RPMI7951 (cell line): ENCODE measurements around the gene INO80E. TPM values are rescaled to one million over a fixed set of nuclear protein-coding genes. Genes with fewer than 3 reads are reported as not detected.

Experiments used
- DNase-seq: peaks from one replicate; pipeline ENCODE4 v3.0.0-alpha.2; 2012; ENCODE audit warnings: low read depth
- total RNA-seq: library from RNA; depleted of rRNA; stranded (reverse); fragments of >200 nt; shearing (Covaris generic); gene quantifications from 2 replicates; pipeline ENCODE4 v1.2.3, GENCODE V29; 2014

Gene INO80E
- total RNA-seq, 1 experiment from 2014 or later: 53.7 TPM

DNA sequence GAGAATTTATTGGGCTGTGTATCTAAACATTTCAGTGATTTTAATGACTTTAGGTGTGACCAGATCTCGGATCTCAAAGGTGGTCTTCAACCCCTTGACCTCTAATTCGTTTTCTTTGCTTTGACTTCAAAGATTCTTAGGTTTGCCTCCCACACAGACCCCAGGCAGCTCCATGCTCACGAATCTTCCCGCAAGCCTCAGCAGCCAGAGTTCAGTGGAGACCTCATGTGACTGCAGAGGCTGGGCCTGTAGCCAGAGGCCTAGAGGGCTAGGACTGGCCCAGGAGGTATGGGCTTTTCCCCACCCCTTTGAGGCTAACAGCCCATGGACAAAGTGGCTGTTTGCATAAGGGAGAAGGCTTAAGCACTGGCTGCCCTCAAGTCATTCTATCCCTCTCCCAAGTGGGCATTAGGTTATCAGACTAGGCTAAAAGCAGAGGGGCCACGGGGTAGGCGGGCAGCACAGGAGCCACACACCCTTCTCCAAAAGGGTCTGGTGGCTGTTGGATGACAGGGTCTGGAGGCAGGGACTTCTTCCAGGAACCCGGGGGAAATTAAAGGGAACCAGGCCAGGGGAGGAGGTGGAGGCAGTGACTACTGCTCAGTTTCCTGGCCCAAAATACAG, 3.6 kb upstream of the INO80E start:
- DNase-seq: peak; percentile 20

DNA sequence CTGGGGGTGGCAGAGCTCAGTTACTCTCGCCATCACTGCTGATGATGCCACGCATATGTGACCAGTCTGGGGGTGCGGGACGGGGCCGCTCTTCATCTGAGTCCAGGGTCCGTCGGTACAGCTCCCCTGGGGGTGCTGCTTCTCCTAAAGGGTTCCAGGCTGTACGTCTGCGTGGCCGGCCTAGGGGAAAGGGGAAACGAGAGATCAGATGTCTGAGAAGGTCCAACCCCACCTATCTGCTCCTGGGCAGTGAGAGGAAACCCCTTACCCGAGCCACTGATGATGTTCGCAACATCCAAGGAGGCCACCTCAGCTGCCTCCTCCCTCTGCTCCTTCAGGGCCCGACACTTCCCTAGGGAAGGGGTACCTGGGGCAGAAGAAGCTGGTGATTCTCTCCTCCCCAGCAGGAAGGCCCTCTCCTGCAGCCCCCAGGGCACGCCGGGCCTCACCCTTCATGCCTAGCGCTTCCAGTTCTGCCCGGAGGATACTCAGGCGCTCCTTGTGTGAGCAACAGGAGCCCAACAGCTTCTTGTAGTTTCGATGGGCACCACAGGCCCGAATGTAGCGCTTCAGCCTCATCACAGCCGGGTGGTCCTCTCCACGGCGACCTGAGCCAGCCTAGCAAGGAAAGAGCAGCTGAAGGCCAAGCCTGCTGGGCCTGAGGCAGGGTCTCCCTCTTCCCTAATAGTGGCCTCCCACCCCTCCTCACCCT, 2.7 kb upstream of the INO80E start:
- DNase-seq: no peak

DNA sequence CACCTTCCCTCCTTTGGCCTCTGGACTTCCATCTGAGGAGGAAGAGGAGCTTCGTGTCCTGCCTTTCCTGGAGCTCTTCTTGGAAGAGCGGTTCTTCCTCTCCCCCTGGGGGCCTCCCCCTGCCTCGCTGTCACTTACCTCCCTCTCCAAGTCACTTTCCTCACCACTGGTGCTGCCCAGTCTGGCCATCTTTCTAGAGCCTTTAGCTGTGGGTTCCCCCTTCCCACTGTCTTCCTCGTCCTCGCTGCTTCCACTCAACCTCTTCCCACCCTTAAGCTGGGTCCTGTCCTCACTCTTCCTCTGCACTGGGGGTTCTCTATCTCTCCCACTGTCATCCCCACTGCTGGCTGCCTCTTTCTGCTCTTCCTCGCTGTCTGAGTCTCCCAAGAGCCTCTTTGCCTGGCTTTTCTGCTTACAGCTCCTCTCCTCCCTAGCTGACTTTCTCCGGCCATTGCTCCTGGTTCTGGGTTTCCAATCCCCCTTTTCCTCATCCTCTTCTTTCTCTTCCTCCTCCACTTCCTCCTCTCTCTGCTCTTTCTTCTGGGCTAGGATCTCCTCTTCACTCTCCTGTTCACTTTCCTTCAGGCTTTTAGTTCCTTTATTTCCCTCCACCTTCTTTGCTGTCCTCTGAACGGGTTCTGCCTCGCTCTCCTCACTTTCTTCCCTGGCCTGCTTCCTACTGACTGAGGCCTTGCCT, 2.0 kb upstream of the INO80E start:
- DNase-seq: no peak

DNA sequence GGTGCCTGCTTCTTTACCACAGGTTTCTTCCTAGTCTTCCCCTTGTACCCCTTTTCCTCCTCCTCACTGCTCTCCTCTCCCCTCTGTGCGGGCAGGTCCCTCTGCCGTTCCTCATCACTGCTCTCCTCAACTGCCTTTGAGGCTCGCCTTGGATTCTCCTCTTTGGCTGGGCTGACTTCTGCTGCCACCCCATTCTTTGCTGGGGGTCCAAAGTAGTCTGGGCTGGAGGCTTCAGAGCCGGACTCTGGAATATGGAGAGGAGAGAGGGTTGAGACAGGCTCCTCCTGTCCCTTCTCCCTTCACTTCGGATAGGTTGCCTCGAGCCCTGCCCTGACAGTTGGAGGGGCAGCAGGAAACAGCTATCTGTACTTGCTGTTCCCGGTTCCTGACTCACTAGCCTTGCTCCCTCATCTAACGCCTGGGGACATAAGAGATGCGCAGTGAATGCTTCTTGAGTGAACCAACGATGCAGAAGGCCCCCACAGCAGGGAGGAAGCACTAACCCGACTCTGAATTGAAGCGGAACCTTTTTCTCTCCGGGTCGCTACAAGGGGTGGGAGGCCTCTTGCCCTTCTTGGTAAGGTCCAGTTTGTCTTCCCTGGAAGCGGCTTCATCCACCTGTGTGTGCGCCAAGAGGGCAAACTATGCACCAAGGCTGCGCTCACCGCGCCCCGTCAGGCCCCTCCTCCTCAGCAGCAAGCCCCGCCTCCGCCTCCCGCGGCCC, 1.3 kb upstream of the INO80E start:
- peak; percentile 93 for DNase-seq

DNA sequence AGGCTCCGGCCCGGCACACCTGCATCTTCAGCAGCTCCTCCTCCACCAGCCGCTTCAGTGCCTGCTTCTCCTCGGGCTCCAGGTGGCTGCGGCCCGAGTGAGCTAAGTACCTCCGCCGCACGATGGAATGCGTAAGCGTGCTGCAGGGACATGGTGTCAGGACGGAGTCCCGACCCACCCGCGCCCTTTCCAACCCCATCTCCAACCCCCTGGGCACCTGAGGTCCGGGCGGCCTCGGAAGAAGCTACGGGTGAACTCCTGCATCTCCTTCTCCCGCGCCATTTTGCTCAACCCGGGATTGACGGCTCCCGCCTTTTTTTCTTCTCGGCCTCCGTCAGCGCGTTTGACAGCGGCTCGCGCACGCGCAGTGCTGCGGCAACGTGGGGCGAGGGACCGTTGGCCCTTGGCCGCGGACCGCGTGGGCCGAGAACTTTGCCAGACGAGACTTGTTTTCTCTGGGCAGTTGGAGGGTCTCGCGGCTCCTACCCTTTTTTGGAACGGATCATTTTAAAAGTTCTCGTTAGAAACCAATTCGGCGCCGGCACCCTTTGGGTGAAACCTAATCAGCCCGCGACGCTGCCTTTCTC, 624 bp upstream of the INO80E start, which contains the start of gene HIRIP3:
Gene HIRIP3, minus strand, starts transcription at position 294 of the 587 bp plus-strand sequence. Its CDS starts 12 bp downstream, at position 282.
- DNase-seq: peak; percentile 74

DNA sequence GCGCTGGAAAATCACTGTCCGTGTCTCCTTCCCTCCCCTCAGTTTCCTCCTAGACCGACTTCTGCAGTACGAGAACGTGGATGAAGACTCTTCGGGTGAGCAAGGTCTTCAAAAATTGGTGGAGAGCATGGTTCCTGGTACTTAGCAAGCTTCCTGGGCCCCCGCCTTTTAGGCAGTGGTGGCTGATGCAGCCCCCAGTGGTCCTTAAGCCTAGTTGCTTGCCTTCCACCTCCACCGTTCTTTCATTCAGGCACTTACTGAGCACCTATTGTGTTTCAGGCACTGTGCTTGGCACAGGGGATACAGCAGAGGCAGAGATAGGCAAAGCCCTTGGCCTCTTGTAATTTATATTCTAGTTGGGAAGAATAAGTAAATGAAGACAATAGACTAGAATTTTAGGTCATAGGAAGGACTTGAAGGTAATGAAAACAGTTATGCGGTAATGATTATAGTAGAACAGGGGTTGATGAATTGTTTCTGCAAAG, 767 bp downstream of the INO80E start:
- DNase-seq: no peak

DNA sequence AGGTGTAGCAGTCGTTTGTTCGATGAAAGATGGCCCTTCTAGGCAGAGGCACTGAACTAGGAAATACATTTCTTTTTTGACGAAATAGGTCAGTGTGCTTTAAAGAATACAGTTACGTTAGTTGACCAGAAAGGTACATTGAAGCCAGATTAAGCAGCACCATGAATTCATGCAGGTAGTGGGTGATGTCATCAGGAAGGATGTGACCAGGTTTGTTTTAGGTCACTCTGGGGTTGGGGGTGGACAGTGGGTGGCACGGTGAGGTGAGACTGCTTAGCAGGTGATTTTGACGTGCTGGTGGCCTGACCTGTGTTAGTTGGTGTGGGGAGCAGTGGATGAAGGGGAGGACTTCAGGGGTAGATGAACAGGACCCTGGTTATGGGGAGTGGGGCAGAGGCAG, 3.6 kb downstream of the INO80E start:
- no peak for DNase-seq

DNA sequence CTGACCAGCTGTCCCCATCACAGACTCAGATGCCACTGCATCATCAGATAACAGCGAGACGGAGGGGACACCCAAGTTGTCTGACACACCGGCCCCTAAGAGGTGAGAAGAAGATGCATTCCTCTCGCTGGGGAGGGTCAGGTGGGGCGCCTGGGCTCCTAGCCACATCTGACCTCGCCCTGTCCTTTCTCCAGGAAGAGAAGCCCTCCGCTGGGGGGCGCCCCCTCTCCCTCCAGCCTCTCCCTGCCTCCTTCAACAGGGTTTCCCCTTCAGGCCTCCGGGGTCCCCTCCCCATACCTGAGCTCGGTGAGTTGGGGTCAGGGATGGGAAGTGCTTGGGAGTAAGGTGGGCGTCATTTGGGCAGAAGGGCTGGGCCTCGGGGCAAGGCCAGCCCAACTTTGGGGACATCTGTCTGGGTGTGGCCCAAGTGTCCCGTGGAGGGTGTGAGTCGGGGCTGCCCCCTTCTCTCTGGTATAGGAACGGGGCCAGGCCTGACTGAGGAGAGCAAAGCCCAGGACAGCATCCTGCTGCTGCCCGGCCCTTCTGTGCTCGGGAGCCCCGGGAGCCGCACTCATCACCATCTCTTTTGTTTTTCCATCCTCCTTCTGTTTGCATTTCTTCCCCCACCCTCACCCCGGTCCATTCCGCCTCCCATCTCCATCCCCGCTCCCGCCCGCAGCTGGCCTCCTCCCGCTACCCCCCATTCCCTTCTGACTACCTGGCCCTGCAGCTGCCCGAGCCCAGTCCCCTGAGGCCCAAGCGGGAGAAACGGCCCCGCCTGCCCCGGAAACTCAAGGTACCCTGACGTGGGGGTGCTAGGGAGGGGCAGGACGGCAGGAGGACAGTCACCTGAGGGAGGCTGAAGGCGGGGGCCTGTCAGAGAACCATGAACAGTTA, 4.9 kb downstream of the INO80E start:
- no peak for DNase-seq

DNA sequence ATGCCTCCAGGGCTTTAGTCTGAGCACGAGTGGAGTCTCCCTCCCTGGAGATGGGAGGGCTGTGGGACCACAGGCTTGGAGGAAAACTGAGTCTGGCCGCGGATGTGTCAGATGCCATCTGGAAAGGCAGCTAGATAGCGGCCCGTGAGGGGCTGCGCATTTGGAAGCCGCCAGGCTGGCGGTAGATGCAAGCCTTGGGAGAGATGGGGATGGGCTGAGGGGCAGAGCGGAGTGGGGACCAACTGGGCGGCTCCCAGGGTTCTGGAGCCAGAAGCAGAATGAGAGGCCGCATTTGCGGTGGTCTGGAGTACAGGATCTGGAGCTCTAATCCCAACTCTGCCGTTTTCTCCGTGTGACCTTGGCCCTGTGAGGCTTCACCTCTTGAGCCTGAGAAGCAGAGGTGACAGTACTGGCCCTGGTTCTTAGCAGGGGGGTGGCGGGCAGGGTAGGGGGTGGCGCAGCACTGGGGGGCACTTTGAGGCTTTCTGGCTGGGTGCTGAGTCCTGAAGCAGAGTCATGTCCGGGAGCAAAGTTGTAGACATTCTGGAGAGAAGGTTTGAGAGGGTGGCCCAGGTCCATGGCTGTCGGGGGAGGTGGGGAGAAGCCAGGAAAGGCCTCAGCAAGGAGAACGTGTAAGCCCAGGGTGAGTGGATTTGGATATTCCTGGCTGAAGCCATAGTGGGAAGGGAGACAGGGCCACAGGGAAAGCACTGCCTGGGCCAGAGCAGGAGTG, 6.7 kb downstream of the INO80E start:
- no peak for DNase-seq

DNA sequence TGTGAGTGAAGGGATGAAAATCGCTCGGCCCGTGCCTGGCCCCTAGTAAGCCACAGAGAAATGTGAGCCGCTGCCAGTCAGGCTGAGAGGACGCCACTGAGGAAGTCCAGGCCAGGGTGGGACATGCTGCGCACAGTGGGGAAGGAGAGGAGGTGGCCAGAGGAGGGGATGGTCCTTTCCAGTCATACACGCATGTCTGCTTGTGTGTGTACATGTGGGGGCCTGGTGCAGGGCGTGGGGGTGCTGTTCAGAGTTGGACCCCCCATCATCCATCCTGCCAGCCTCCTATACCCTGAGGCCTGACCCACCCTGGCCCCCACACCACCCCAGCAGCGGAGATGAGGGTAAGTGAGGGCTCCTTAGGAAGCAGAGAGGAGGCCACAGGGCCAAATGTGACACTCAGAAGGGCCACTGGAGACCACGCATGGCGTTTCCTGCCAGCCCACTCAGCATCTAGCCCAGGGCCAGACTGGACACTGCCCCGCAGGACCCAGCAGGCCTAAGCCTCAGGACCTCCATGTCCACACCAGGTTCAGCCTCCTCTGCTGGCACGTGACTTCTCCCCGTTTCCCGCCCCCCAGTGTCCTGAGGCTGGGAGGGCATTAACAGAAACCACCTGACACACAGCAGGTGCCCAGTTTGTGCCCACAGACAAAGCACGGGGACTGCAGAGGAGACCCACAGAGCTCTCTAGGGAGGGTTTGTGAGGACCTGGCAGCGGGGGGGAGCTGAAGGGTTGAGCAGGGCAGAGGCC, 7.8 kb downstream of the INO80E start:
- no peak for DNase-seq

DNA sequence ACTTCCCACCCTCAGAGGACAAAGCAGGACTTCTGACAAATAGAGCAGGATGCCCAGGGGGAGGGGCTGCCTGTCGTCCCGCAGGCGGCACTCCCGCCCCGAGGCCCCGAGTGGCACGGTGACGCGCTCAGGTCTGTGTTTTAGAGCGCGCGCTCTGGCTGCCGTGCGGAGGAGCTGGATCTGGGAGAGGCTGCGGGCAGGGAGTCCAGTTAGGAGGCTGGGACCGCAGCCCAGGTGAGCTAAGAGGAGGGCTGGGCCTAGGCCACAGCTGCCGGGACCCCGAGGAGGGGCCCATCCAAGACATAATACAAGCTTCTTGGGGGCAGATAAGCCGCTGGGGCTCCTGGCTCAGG, 8.4 kb downstream of the INO80E start:
- DNase-seq: no peak

DNA sequence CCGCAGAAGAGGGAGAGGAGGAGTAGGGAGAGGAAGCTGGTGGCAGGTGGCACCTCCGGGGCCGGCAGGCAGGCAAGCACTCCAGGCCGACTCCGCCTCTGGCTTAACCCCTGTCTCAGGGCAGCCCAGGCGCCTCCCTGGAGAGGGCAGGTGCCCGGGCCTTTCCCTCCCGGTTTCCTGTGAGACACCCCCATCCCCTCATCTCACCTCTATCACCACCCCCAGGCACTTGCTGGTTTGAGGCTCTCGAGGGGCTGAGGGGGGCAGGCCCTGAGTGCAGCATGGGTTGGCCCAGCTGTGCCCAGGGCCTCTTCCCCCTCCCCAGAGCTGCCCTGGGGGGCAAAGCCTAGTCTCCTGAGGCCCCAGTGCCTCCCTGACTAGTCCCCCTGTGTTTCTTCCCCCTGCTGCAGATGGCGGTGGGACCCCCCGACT, 8.8 kb downstream of the INO80E start:
- DNase-seq: no peak

DNA sequence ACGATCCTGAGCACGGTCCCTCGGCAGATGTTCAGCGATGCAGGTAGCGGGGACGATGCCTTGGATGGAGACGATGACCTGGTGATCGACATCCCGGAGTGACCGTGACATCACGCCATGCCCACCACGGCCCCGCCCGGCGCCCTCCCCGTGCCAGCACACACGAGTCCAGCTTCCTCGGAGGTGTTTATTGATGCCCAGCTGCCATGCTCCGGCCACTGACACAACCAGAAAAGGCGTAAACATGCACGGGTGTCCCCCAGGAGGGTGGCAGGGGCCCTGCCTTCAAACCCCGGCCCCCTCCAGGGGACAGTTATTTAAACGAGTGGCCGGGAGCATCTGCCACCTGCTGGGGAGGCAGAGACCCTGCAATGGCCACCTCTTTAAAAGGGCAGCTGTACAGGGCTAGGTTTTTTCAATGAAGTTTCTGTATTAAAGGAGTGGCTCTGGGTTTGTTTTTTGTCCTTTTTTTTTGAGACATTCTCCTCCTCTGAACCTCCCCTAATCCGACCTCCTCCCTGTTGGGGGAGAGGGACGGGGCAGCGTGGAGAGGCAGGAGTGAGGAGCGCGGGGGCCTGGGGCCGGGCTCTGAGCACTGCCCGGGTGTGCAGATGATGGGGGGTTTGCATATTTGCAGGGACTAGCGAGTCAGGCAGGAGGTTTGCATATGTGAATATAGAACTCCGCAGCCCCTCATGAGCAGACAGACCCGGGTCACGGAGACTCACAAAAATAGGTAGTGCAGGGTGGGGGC, 9.5 kb downstream of the INO80E start:
- peak; percentile 42 for DNase-seq

DNA sequence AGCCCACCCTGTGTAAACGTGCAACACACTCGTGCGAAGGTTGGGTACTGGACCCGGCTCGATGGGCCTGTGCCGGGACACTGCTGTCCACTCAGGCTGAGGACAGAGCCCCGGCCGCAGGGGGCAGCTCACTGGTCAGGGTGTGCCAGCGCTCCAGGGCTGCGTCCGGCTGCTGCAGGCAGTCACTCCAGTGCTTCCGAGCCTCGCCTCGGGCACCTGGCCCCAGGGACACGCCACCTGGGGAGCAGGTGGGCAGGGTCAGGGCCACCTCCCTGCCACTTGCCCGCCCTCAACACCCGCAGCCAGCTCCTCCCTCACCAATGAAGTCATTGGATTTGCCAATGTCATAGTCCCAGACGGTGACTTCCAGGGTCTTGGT, 10.0 kb downstream of the INO80E start:
- DNase-seq: no peak

DNA sequence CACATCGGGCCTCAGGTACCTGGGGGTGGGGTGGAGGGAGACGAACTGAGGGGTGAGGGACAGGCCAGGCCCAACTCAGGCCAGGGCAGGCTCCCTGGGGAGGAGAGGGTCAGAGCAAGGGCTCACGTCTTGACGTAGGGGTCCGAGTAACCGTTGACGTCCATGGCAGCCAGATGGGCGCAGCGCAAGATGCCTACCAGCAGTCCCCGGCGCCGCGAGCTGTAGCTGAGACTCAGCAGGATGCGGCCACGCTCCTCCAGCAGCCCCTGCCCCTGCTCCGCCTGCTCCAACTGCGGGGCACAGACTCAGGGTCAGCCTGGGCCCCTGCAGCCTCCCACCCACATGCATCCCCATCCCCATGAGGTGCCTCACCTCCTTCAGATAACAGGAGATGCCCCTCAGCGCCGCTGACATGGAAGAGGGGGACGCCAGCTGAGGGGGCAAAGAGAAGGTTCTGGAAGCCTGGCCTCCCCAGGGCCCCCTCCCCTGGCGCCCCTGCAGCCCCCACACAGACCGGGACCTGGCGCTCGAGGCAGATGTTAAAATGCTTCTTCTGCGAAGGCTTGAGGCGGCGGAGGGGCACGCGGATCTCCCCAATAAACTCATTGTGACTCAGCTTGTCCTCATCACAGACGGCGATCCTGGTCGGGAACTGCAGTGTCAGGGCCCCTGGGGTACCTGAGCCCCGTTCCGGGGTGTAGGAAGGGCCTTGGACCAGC, 10.8 kb downstream of the INO80E start:
- no peak for DNase-seq

DNA sequence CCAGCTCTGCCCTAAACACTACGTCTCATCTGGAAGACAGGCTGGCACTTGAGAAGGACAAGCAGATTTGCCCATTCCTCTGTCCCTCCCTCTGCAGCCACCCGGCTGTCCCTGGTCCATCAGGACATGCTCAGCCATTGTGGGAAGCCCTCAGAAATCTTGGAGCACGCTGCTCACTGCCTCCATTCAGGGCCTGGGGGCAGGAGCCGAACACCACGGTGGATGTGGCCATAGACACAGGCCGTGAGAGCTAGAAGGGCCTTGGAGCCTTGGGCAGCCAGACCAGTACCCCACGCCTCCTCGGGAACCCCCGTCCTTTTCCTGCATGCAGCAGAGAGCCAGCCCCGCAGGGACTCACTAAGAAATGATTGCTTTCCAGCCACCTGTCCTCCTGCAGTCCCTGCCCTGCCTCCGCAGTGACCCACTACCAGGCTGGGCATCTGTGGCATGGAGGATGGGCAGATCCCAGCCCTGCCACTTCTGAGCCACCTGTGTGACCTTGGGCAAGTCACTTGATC, 11.4 kb downstream of the INO80E start:
- DNase-seq: no peak

DNA sequence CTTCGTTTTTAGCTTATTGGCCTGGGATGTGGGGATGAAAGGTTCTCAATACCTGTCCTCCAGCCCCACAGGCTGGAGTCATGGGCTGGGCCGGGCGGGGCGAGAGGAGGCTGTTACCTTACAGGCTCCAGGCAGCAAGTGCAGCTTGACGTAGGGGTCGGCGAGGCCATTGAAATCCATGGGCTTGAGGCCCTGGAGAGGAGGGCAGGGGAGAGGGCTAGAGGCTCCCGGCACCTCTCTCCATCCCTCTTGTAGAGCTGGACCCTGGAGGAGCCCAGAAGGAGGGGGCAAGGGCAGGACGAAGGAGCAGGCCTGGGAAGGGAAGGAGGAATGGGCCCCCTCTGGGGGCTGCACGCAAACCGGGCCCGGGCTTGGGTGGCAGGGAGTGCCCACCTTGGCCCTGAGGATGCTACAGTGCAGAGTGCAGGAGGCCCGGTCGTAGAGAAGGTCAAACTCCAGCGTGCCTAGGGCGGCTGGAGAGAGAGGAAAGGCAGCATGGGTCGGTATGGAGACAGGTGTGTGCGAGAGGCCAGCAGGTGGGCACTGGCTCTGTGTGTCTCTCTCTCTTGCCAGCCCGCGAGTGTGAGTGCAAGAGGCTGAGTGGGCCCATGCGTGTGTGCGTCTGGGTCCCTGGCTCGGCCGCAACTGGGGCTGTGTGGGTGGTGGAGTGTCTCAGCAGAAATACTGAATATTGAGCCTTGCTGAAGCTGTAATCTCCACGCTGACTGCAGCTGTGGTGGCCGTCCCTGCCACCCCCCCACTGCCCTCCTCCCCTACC, 13.2 kb downstream of the INO80E start:
- no peak for DNase-seq
